GM21619 (cell line): ENCODE measurements around the gene HPS3.

Experiments used
- ATAC-seq: cut with Tn5 transposase; IDR thresholded peaks from one replicate; pipeline ENCODE4 v1.9.1; 2021; ENCODE audit not compliant: unreplicated experiment

The HPS3 gene

DNA sequence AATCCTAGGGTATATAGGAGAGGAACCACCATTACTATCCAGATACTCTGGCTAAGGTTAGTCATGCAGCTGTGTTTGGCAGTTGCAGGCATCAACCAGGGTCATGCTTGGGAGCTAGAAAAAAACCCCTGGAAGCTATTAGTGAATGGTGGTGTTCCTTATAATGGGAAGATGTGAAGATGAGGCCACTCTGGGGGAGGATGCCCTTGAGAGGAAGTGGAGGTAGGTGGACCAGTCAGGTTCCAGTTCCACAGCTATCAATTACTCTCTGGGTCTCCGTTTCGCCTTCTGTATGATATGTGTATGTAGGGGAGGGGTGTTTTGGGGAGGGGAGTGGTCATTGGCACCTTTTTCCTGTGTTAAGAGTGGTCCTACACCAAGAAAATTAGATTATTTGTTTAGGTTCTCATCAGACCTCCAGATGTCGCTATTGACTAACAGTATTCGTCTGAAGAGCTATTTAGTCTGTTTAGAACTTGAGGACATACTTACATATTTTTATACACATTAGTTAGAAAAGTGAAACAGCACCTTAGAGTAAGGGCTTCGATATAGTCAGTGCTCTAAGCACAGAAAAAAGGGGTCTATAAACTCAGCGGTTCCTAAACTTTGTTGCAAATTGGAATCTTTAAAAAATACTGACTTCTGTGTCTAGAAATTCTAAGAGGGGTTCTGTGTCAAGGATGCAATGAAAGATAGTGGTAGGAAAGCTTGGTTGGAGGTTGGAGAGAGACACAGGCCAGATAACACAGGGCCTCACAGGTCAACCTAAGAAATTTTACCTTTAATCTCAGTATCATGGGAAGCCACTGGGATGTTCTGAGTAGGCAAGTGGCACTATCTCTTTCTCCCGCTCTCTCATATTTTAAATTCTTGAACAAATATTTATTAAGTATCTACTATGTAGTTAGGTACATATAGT is 9.1 kb upstream of the HPS3 start:
- no peak for ATAC-seq

DNA sequence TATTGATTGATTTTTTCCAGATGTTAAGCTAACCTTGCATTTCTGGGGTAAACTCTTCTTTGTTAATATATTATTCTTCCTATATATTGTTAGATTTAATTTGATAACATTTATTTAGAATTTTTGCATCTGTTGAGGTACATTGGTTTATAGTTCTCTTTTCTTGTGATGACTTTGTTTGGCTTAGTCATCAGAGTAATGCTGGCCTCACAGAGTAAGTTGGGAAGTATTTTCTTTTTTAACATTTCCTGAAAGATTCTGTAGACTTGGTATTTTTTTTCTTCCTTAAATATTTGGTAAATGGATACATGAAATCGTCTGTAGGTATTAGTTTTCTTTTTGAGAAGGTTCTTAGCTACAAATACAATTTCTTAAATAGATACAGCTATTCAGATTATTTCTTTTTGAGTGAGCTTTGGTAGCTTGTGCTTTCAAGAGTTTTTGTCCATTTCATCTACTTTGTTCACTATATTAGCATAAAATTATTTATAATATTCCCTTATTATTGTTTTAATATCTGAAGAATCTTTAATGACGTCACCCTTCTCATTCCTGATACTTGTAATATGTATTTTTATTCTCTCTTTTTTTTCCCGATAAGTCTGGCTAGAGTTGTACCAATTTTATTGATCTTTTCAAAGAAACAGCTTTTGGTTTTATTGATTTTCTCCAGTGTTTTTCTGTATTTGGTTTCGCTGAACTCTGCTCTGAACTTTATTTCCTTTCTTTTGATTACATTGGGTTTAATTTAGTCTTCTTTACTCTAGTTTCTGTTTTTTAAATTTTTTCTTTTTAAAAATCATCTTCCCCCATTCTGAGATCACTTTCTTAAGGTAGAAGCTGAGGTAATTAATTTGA is 6.5 kb upstream of the HPS3 start:
- no peak for ATAC-seq

DNA sequence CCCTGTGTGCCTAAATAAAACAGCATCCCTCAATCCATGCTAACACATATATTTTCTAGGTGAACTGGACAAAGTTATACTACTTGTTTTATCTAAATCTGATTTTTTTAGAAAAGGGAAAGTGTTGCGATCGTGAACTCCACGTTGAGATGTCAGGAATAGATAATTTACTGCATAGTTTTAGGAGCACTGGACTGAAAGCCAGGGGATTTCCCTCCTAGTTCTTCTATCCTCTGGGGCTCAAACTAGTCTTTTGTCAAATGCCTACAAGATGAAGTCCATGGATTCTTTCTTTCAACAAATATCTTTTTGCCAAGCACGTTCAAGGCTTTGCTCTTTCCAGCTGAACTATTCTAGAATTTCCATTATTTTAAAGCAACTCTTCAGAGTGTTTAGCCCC is 617 bp upstream of the HPS3 start:
- no peak for ATAC-seq

DNA sequence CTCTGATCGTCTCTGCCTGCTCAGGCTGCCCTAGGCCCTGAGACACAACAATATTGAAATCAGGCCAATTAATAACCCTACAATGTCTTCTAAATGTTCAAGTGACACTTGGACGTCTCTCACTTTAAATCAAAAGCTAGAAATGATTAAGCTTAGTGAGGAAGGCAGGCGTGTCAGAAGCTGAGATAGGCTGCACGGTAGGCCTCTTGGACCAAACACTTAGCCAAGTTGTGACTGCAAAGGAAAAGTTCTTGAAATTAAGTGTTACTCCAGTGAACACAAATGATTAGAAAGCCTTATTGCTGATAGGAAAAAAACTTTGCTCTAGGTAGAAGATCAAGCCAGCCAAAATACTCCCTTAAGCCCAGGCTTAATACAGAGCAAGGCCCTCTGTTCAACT is 2.2 kb downstream of the HPS3 start:
- peak; percentile 18 for ATAC-seq

DNA sequence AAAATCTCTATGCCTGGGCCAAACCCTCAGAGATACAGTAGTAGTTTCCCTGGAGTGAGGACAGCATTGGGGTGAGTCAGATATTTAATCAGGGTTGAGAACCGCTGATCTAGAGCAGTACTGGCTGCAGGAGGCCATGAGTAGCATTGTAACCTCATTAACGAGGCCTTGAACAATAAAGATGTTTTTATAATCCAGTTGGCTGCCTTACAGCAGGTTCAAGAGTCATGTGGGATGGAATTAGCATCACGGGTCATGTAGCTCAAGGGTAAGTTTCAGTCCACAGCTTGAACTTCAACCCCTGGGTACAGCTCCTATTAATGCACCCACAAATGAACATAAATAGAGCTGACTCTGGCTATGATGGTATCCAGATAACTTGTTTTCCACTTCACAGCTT is 5.1 kb downstream of the HPS3 start:
- no peak for ATAC-seq

DNA sequence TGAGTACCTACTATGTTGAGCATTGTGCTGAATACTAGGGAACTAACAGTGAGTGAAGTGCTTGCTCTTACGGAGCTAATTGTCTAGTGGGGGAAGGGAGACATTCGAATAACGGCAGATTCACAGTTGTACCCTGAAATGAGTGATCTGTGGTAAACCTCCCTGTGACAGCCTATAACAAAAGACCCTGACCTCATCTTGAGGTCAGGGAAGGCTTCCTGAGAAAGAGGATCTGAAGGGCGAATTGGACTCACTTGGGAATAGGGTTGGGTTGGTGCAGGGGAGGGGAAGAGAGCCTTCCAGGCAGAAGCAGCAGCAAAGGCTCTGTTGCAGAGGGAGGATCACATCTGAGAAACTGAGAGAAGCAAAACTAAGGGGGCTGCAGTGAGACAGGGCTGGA is 13.2 kb downstream of the HPS3 start:
- ATAC-seq = no peak

DNA sequence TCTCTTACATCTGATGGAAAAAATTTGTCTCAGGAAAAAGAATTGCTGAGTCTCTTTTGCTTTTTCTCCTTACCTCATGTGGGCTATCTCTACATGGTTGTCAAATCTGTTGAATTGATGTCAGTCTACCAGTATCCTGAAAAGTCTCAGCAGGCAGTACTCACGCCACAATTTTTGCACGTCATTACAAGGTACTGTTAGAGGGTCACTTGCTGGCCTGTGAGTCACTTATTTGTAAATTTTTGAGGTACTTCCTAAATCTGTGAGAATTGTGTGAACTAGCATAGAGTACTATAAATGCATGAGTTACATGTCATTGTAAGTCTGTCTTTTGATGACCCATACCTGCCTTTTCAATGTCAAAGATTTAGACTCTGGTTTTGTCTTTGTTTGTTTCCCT is 15.9 kb downstream of the HPS3 start:
- ATAC-seq = no peak

DNA sequence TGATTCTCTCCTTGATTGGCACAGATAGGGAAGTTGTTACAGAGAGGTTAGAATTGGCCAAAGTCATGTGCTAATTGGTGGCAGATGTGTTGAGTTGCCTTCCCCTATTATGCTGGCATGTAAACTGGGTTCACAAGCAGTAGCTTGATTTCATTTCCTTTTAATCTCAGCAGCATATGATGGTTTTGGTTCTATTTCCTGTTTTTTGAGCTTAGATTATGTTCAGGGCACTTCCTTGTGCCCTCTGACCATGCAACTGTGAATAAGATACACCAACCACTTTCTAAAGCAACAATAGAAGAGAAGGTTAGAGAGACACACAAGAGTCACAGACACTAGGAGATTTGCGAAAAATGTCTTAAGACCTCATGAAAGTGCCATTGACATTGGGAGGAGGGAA is 16.5 kb downstream of the HPS3 start:
- ATAC-seq = peak; percentile 70

DNA sequence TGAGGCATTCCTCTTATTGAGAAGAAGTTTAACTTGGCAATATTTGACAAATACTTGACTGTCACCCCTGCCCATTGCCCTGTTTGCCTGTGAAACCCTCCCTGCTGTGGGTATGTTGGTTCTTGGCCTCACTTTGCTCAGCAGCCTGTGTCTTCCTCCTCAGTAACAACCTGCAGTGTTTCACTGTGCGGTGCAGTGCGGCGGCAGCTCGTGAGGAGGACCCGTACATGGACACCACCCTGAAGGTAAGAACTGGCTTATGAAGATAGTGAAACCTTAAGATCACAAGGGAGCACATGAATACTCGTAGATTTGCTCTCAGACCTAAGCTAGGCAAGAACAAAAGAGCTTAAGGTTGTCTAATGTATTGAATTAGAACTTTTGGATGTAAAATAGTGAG is 21.0 kb downstream of the HPS3 start:
- no peak for ATAC-seq

DNA sequence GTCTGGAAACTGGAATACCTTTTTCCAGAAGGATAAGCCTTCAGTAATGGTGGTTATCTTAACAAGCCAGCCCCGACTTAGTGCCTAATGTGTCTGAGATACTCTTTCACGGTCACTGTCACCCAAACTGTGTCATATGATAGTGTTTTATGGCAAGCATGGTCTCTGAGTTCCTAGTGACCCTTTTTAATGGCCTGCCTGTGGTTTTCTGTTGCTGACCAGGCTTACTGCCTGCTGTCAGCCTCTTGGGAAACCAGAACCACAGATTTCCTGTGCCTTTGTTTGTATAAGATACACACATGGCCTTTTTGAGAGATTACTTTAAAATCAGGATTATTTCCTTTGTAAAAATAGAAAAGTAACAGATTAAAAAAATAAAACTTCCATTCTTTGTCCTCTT is 22.4 kb downstream of the HPS3 start:
- no peak for ATAC-seq

DNA sequence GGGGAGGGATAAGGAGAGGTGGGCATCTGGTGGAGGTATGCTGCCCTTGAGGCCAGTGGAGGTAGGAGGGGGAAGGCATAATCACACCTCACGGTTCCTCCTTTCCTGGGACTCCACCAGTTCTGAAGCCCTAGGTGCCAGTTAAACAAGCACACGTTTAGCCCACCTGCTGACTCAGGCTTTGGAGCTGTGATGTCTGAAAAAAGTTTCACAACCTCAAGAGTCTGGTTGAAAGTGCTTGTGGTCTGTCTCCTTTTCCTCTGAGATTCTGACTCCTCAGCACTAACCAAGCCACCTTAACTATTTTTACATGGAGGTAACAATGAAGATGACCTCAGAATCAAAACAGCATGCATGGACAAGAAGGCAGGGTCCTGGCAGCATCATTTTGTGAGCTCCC is 23.0 kb downstream of the HPS3 start:
- peak; percentile 93 for ATAC-seq

DNA sequence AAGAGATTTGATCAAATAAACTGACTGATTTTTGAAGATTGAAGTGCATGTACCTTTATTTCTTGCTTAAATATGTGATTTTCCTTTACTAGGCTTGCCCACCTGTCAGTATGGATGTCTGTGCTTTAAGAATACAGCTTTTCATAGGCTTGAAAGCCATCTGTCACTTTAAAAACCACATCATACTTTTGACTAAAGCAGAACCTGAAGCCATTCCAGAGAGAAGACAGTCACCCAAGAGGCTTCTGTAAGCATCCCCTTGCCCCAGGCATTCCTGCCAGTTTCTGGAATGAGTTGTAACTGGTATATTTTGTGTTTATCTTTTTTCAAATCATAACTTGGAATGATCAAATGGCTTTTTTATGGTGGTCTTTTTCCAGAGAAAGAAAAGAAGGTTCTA is 24.0 kb downstream of the HPS3 start:
- no peak for ATAC-seq

DNA sequence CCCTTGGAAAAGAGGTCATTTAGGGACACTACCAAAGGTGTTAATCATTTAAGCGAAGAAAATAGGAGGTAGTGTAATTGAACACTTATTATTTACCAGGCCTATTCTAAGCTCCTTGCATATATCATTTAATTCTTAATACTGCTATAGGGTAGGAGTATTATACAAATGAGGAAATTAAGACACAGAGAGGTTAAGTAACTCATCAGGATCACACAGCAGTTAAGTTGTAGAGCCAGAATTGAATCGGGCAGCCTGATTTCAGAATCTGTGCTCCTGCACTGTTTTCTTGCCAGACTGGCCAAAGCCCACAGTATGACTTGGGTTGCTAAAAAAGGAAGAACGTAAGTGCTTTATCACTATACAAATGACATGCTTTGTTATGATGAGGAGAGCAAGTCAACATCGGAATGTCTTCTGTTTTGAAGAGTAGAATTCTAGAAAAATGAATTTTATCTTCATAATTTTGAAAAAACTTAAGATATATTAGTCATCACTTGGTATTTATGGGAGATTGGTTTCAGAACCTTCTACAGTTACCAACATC is 31.4 kb downstream of the HPS3 start:
- no peak for ATAC-seq

DNA sequence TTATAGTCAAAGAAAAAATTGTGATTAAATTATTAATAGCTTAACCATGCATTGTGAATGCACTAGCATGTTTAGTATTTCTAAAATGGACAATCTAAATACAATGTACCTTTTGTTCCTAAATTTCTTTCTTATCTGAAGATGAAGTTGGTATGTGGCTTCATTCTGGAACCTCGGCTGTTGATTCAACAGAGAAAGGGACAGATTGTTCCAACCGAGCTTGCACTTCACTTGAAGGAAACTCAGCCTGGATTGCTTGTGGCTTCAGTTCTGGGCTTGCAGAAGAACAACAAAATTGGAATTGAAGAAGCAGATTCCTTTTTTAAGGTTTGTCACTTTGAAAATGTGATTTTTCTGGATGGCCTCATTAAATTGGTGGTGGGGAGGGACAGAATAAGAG is 32.6 kb downstream of the HPS3 start:
- ATAC-seq = no peak

DNA sequence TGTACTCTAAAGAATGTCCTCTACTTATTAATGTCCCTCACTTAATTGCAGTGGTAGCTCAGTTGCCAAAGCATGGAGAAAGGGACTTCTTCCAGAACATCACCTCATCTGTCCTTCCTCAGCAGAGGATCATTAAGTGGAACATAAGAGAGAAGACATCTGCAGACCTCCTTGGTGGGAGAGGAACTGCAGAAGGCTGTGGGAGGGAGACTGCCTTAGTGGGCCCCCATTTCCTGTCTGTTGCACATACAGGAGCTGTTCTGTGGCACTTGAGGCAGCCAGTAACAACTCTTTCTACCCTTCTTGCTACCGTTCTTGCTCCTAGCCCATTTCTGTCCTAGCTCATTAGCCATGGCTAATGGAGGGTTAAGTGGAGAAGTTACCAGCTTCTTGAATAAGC is 33.6 kb downstream of the HPS3 start:
- ATAC-seq = no peak

DNA sequence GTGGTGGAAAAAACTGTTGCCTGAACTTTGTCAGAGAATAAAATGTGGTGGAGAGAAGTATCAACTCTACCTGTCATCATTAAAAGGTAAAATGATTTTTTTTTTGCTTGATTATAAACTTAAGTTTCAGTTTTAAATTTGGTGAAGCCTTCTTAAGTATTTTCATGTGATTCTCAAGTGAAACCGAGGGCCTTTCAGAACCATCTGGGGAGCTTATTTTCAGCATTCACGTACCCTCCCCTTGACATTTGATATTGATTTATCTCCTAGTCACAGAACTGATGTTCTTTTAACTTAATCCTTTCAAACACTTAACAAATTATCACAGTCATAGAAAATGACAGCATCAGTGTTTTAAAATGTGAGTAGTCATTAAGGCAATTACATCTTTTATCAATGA is 38.5 kb downstream of the HPS3 start:
- no peak for ATAC-seq

DNA sequence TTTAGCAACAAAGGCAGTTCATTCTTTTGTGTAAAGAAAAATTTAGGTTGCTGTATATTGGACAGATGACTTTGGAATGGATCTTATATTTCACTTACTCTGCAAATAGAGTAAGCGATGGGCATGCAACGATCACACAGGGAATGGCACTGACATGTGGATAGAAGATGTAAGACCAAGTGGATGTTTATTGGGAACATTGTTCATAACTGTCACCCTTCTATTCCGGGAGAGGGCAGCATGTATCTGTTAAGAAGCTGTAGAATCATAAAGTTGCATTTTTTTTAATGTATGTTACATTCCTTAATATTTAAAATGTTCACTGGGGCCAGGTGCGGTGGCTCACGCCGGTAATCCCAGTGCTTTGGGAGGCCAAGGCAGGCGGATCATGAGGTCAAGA is 41.2 kb downstream of the HPS3 start:
- ATAC-seq = no peak

DNA sequence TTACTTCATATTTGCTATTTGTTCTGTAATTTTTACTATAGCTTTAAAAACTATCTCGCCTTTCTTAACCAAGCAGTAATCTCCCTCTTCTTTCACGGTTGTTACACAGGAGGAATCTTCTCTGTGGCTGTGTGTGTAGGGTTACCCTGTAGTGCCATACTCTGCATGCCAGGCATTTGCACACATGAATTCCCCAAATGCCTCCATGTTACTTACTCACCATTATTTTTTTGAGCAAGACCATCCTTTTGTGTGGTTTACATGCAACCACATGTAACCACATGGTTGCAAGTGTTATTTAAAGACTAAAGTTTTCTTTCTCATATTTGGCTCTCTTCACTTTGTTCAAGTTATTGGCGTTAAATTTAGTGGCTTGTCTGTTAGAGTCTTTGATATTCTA is 45.5 kb downstream of the HPS3 start:
- ATAC-seq = peak; percentile 97

DNA sequence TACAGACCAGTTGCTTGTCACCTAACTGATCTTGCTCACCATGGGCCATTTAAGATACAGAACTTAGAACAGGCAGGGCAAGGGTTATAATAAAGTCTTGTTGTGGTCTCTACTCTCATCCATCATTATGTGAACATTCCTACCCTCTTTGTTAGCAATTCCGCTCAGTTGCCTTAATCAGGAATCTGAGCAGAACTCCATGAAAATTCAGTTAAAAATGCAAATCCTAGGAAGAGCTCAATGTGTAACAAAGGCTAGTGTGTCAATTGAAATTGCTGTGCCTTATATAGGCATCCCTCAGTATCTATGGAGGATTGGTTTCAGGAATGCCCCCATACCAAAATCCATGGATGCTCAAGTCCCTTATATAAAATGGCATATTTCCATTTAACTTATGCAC is 47.7 kb downstream of the HPS3 start:
- no peak for ATAC-seq

DNA sequence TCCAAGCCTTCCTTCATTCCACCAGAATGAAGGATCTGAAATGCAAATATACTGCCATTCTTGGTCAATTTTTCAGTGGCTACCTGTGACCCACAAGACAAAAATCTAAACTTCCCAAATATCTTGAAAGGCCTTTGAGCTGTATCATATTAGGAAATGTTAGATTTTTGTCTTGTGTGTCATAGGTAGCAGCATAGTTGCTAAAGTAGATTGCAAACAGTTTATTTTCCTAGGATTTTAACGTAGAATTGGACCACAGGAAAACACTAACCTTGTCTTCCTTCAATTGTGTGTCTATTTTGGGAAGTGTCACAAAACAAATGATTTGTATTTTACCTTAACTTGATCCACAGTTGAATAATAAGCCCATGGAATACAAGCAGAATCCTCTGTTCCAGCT is 49.8 kb downstream of the HPS3 start:
- ATAC-seq = no peak

DNA sequence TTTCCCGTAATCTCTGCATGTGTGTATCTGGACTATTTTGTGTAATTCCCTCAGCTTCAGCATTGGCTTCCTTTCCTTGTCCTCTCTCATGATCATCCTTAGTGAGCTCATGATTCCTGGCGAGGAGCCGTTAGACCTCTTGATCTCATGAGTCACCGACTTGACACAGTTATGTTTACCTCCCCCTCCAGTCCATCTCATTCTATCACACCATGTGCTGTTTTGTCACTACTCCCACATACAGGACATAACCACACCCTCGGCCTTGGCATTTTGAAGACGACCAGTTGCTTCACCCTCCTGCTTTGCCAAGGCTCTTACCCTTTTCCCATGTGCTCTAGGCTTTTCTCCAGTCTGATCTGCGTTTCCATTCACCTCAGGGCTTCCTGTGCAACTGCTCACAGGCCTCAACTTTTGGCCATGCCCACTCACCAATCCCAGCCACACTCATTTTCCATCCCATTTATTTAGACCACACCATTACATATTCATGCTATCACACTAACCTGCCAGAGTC is 50.7 kb downstream of the HPS3 start:
- no peak for ATAC-seq

DNA sequence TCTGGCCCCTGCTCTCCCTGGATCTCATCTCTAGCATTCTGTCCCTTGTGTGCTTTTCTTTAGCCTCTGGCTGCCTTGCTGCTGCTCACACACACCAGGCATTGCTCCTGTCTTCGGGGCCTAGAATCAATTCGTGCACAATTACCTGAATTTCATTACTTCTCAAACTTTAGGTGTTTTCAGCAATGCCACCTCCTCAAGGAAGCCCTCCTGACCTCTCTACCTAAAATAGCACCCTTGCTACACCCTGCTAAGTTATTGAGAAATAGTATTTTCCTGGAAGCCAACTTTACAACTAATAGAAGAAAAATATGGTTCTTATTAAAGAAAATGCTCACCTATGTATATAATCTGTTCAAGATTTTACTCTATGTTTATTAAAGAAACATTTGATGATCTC is 51.7 kb downstream of the HPS3 start:
- no peak for ATAC-seq
